ENCODE measurements around the gene PCSK2.

The PCSK2 gene

GRCh38 chr20:17374086-17374485 is 147.2 kb downstream of the PCSK2 start:
- H3K27ac Mint-ChIP-seq: no peak overlapping the region
- no peaks in the 10 kb centered on the region for H3K27me3 Mint-ChIP-seq (ENCODE audit: low read depth)
- no peak for DNase-seq (ENCODE audit: low spot score)
- no peaks in the 10 kb centered on the region for H3K4me1 Mint-ChIP-seq (ENCODE audit: low read depth)
- H3K4me3 Mint-ChIP-seq: no peak overlapping the region
- H3K36me3 Mint-ChIP-seq (ENCODE audit: low read depth): no peaks in the 10 kb centered on the region
- no peaks in the 10 kb centered on the region for H3K9me3 Mint-ChIP-seq

DNA sequence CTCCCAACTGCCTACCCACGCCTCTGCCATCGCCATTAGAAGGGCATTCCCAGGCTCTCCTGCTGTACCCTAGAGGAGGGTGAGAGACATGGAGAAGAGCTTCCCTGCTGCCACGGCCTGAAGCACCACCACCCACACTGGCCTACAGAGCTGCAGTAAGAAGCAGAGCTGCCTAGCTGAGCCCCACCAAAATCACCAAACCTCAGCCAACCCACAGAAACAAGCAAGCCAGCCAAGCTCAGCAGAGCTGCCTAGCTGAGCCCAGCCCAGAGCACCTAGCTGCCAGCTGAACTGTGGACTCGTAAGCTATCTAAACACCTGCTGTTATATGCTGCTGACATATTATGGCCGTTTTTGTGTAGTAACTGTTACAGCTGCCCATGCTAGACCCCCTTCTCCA is 149.2 kb downstream of the PCSK2 start:
- Mint-ChIP-seq H3K4me3 (no peak overlapping the region), H3K9me3 (no peaks in the 10 kb centered on the region), H3K27ac (no peak overlapping the region), H3K4me1 (ENCODE audit: low read depth) (no peaks in the 10 kb centered on the region), H3K27me3 (ENCODE audit: low read depth) (no peaks in the 10 kb centered on the region), H3K36me3 (ENCODE audit: low read depth) (no peaks in the 10 kb centered on the region)
- no peak for DNase-seq (ENCODE audit: low spot score)

- no peaks in the 10 kb centered on the region for H3K27me3 Mint-ChIP-seq (ENCODE audit: low read depth)
- H3K4me3 Mint-ChIP-seq: no peak overlapping the region
Measured at GRCh38 chr20:17377231-17377630, 150.4 kb downstream of the PCSK2 start.

GRCh38 chr20:17379651-17380050 is 152.8 kb downstream of the PCSK2 start:
- Mint-ChIP-seq H3K4me1 (ENCODE audit: low read depth) (no peaks in the 10 kb centered on the region), H3K9me3 (no peaks in the 10 kb centered on the region), H3K27ac (no peak overlapping the region), H3K27me3 (ENCODE audit: low read depth) (no peaks in the 10 kb centered on the region), H3K4me3 (no peak overlapping the region), H3K36me3 (ENCODE audit: low read depth) (no peaks in the 10 kb centered on the region)
- no peak for DNase-seq (ENCODE audit: low spot score)

More at GRCh38 chr20:17377231-17377630, 150.4 kb downstream of the PCSK2 start:
- no peak for DNase-seq (ENCODE audit: low spot score)
- H3K9me3 Mint-ChIP-seq: no peaks in the 10 kb centered on the region
- H3K4me1 Mint-ChIP-seq (ENCODE audit: low read depth): no peaks in the 10 kb centered on the region
- H3K27ac Mint-ChIP-seq: no peak overlapping the region
- no peaks in the 10 kb centered on the region for H3K36me3 Mint-ChIP-seq (ENCODE audit: low read depth)

- no peaks in the 10 kb centered on the region for H3K27me3 Mint-ChIP-seq (ENCODE audit: low read depth)
- H3K9me3 Mint-ChIP-seq: no peaks in the 10 kb centered on the region
- no peak for DNase-seq (ENCODE audit: low spot score)
- H3K4me1 Mint-ChIP-seq (ENCODE audit: low read depth): no peaks in the 10 kb centered on the region
- H3K4me3 Mint-ChIP-seq: no peak overlapping the region
- H3K36me3 Mint-ChIP-seq (ENCODE audit: low read depth): no peaks in the 10 kb centered on the region
- H3K27ac Mint-ChIP-seq: no peak overlapping the region
Measured at GRCh38 chr20:17380801-17381200, 154.0 kb downstream of the PCSK2 start.

GRCh38 chr20:17381724-17382123 is 154.9 kb downstream of the PCSK2 start:
- no peaks in the 10 kb centered on the region for H3K9me3 Mint-ChIP-seq

DNA sequence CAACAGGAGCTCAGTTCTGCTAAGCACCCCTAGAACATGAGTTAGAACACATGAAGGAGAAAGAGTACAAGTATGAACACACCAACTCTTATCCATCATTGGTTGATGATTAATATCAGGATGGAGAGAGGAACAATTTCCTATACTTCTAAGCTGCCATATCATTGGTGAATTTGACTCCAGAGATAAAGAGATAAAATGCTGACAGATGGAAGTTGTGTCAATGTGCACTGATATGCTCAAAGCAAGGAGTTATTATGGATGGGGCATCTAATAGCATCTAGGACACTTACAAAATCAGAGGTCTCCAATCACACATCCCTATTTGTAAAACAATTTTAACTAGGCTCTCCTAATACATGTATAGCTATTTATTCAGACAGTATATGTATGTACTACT is 159.0 kb downstream of the PCSK2 start:
- no peaks in the 10 kb centered on the region for H3K27me3 Mint-ChIP-seq (ENCODE audit: low read depth)

More at GRCh38 chr20:17381724-17382123, 154.9 kb downstream of the PCSK2 start:
- Mint-ChIP-seq H3K27me3 (ENCODE audit: low read depth) (no peaks in the 10 kb centered on the region), H3K4me1 (ENCODE audit: low read depth) (no peaks in the 10 kb centered on the region), H3K27ac (no peak overlapping the region), H3K36me3 (ENCODE audit: low read depth) (no peaks in the 10 kb centered on the region), H3K4me3 (no peak overlapping the region)
- no peak for DNase-seq (ENCODE audit: low spot score)

DNA sequence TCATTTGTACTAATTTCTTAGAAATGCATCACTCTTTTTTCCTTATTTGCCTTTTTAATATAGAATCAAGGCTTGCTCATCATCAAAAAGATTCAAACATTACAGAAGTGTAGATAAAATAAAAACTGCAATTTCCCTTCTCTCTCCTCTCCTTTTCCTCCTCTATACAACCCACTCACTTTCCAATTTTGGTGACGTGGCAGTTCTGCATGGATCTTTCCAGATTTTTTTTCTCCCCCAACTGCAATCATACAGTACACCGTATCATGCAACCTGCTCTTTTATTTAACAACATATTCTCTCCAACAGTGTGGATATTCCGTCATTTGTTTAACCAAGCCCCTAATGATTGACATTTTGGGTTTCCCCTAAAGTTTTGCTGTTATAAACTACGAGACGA is 163.8 kb downstream of the PCSK2 start:
- no peak overlapping the region for H3K4me3 Mint-ChIP-seq
- no peaks in the 10 kb centered on the region for H3K27me3 Mint-ChIP-seq (ENCODE audit: low read depth)
- no peaks in the 10 kb centered on the region for H3K4me1 Mint-ChIP-seq (ENCODE audit: low read depth)
- H3K9me3 Mint-ChIP-seq: no peaks in the 10 kb centered on the region
- H3K36me3 Mint-ChIP-seq (ENCODE audit: low read depth): no peaks in the 10 kb centered on the region
- DNase-seq (ENCODE audit: low spot score): no peak
- H3K27ac Mint-ChIP-seq: no peak overlapping the region

More for the DNA sequence above, 159.0 kb downstream of the PCSK2 start:
- Mint-ChIP-seq H3K4me1 (ENCODE audit: low read depth) (no peaks in the 10 kb centered on the region), H3K9me3 (no peaks in the 10 kb centered on the region), H3K27ac (no peak overlapping the region), H3K36me3 (ENCODE audit: low read depth) (no peaks in the 10 kb centered on the region), H3K4me3 (no peak overlapping the region)
- no peak for DNase-seq (ENCODE audit: low spot score)

GRCh38 chr20:17391127-17391771 is 164.4 kb downstream of the PCSK2 start:
- DNase-seq (ENCODE audit: low spot score): no peak
- H3K4me1 Mint-ChIP-seq (ENCODE audit: low read depth): no peaks in the 10 kb centered on the region
- no peaks in the 10 kb centered on the region for H3K9me3 Mint-ChIP-seq
- H3K27ac Mint-ChIP-seq: no peak overlapping the region
- no peaks in the 10 kb centered on the region for H3K27me3 Mint-ChIP-seq (ENCODE audit: low read depth)
- no peaks in the 10 kb centered on the region for H3K36me3 Mint-ChIP-seq (ENCODE audit: low read depth)
- H3K4me3 Mint-ChIP-seq: no peak overlapping the region

GRCh38 chr20:17394411-17394810 is 167.6 kb downstream of the PCSK2 start:
- Mint-ChIP-seq H3K36me3 (ENCODE audit: low read depth) (no peaks in the 10 kb centered on the region), H3K4me1 (ENCODE audit: low read depth) (no peaks in the 10 kb centered on the region), H3K9me3 (no peaks in the 10 kb centered on the region), H3K27ac (no peak overlapping the region), H3K4me3 (no peak overlapping the region), H3K27me3 (ENCODE audit: low read depth) (no peaks in the 10 kb centered on the region)
- no peak for DNase-seq (ENCODE audit: low spot score)

DNA sequence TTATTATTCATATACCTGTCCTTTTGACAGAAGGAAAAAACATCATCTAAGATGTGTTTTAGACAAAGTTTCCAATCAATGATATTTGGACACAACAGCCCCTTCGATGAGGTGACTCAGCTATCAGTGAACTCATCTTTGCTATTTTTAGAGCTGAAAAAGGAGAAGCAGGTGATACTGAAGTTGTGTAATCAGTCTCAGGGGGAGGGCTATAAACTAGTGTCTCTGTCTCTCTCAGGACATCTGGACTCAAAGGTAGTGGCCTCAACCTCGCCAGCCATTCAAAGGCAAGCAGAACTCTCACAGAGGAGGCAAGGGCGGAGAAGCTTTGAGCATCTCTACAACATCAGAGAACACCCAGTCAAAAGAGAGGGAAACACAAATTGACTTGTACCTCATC is 168.9 kb downstream of the PCSK2 start:
- no peak overlapping the region for H3K27ac Mint-ChIP-seq
- no peak overlapping the region for H3K4me3 Mint-ChIP-seq
- H3K9me3 Mint-ChIP-seq: no peaks in the 10 kb centered on the region
- no peaks in the 10 kb centered on the region for H3K4me1 Mint-ChIP-seq (ENCODE audit: low read depth)
- H3K27me3 Mint-ChIP-seq (ENCODE audit: low read depth): no peaks in the 10 kb centered on the region
- no peak for DNase-seq (ENCODE audit: low spot score)
- no peaks in the 10 kb centered on the region for H3K36me3 Mint-ChIP-seq (ENCODE audit: low read depth)

- Mint-ChIP-seq H3K9me3 (no peaks in the 10 kb centered on the region), H3K36me3 (ENCODE audit: low read depth) (no peaks in the 10 kb centered on the region), H3K27ac (no peak overlapping the region), H3K27me3 (ENCODE audit: low read depth) (no peaks in the 10 kb centered on the region), H3K4me1 (ENCODE audit: low read depth) (no peaks in the 10 kb centered on the region), H3K4me3 (no peak overlapping the region)
- no peak for DNase-seq (ENCODE audit: low spot score)
Measured at GRCh38 chr20:17399303-17399985, 172.6 kb downstream of the PCSK2 start.

DNA sequence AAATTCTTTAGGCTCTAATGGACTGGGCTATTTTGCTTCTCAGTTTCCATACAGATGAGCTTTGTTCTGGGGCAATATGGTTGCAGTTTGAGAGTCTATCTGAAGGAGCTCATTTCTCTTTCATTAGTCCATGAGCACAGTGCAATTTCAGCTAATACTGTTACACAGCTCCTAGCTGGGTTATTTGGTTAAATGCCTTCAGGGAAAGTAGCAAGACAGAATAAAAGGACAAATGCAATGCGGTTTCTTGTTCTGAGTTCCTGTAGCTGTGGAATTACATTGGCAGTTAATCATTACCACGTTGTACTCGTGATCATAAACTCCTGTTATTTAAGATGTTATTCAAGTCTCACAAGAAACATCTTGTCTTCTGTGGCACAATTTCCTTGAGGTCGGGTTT is 176.6 kb downstream of the PCSK2 start:
- H3K36me3 Mint-ChIP-seq (ENCODE audit: low read depth): no peaks in the 10 kb centered on the region
- H3K27me3 Mint-ChIP-seq (ENCODE audit: low read depth): no peaks in the 10 kb centered on the region
- H3K27ac Mint-ChIP-seq: no peak overlapping the region
- no peaks in the 10 kb centered on the region for H3K4me1 Mint-ChIP-seq (ENCODE audit: low read depth)
- DNase-seq (ENCODE audit: low spot score): no peak
- no peak overlapping the region for H3K4me3 Mint-ChIP-seq
- H3K9me3 Mint-ChIP-seq: no peaks in the 10 kb centered on the region

GRCh38 chr20:17406051-17406590 is 179.3 kb downstream of the PCSK2 start:
- H3K27ac Mint-ChIP-seq: no peak overlapping the region
- H3K9me3 Mint-ChIP-seq: no peaks in the 10 kb centered on the region
- no peaks in the 10 kb centered on the region for H3K36me3 Mint-ChIP-seq (ENCODE audit: low read depth)
- H3K27me3 Mint-ChIP-seq (ENCODE audit: low read depth): no peaks in the 10 kb centered on the region
- no peaks in the 10 kb centered on the region for H3K4me1 Mint-ChIP-seq (ENCODE audit: low read depth)
- no peak for DNase-seq (ENCODE audit: low spot score)
- no peak overlapping the region for H3K4me3 Mint-ChIP-seq

All from T-helper 2 cell treated with Interferon-gamma antibody and Interleukin-4, amounts not matched to agents 5 μg/mL and 100 μg/mL, for 36 hours (primary cell).